NCI-H1436 (cell line): ENCODE measurements around the gene NPAS2.

Source experiments
- DNase-seq: peaks from one replicate; lab custom pipeline; 2025; lab: John Stamatoyannopoulos, UW

Gene NPAS2, protein sequence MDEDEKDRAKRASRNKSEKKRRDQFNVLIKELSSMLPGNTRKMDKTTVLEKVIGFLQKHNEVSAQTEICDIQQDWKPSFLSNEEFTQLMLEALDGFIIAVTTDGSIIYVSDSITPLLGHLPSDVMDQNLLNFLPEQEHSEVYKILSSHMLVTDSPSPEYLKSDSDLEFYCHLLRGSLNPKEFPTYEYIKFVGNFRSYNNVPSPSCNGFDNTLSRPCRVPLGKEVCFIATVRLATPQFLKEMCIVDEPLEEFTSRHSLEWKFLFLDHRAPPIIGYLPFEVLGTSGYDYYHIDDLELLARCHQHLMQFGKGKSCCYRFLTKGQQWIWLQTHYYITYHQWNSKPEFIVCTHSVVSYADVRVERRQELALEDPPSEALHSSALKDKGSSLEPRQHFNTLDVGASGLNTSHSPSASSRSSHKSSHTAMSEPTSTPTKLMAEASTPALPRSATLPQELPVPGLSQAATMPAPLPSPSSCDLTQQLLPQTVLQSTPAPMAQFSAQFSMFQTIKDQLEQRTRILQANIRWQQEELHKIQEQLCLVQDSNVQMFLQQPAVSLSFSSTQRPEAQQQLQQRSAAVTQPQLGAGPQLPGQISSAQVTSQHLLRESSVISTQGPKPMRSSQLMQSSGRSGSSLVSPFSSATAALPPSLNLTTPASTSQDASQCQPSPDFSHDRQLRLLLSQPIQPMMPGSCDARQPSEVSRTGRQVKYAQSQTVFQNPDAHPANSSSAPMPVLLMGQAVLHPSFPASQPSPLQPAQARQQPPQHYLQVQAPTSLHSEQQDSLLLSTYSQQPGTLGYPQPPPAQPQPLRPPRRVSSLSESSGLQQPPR

DNA sequence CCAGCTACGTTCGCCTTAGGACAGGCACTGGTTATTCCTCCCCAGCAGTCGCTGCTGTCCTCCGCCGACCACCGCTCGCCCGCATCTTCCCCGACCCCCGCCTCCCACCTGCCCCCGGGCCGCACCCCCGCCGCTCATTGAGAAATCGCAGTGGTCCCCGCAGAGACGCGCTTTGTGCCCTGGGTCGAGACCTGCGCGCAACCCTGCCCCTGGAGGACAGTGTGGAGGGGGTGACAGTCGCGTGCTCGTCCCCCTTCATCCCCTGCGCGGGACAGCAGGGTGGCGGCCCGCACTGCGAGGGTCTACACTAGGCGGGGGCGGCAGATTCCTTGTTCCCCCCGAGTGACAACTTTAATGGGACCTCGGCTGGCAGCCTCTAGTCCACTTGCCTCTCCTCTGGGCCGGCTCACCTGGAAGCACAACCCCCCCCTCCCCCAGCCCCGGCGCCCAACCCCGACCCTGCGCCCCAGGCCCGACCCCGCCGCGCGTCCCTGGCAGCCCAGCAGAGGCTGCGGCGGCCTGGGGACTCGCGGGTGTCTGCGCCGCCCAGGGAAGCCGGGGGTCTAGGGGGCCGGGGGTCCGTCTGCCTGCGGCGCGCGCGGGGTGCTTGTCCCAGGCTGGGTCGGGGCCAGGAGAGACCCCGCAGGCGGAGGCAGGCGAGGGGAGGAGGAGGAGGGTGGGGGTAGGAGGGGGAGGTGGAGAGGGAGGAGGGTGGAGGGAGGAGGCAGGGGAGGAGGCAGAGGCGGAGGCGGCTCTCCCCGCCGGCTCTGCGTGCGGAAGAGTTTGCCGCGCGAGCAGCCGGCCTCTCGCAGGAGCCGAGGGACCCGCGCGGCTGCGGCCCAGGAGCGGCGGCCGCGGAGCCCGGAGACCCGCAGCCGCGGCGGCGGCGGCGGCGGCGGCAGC, at the start of gene NPAS2:
Gene NPAS2, plus strand, starts transcription at position 770 of the 903 bp plus-strand sequence. CDS start 84,616 bp downstream, outside the sequence.
- no peak for DNase-seq

DNA sequence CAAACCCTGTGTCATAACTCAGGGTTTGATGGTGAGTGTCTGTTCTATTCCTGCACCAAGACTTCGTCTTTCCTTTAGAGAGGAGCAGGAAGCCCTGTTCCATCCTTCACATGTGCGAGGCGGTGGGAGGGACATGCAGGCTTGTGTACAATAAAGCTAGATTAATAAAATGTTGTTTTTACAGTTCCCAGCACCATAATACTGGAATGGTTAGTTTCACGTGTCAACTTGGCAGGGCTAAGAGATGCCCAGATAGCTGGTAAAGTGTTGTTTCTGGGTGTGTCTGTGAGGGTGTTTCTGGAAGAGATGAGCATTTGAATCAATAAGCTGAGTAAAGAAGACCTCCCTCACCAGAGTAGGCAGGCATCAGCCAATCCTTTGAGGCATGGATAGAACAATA, 48.8 kb upstream of the NPAS2 start:
- no peak for DNase-seq

DNA sequence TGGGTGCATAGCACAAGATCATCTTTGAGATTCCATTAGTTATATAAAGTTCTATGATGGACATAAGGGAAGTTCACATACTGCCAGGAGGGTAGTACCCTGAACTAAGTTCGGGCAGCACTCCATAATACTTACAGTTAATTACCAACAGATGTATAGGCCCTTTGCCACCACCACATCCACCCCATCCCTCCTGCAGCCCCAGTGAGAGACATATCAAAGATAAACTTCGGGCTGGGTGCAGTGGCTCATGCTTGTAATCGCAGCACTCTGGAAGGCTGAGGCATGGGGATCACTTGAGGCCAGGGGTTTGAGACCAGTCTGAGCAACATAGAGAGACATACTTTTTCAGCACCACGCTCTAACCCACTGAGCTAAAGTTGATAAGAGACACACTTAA, 46.4 kb upstream of the NPAS2 start:
- no peak for DNase-seq

DNA sequence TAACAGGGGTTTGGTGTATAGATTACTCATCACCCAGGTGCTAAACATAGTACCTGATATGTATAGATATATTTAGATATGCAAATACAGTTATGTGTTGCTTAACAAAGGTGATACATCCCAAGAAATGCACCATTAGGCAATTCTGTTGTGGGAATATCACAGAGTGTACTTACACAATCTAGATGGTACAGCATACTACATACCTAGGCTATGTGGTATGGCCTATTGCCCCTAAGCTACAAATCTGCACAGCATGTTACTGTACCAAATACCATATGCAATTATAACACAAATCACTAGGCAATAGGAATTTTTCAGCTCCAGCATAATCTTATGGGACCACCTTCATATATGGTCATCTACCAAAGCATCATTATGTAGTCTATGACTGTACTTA, 43.5 kb upstream of the NPAS2 start:
- no peak for DNase-seq

DNA sequence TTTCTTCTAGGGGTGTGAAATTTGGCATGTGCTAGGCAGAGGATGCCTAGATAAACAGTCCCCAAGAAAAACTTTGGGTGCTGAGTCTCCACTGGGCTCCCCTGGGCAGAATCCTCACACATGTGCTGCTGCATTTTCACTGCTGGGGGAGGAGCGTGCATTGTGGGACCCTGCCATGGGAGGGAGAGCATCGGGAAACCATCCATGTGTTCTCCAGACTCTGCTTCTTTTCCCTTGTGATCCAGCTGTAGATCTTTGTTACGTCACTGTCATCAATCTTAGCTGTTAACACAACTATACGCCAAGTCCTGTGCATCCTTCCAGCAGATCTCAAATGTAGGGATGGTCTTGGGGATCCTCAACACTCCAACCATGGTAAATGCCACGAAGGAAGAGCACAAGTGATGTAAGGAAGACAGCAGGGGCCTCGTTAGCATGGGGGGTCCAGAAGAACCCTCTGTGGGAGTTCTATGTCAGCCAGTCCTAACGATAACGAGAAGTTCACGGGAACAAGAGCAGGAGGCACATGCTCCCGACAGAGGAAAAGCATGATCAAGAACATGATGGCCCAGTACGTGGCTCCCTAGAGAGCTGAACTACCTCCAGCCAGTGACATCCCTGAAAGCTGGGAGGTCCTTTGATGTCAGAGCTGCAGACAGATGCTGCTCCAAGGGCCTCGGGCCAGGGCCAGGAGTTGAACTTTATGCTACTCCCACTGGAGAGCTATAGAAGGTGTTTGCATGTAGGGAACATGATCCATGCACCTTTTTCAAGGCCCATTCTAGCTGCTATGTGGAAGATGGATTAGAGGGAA, 41.1 kb upstream of the NPAS2 start:
- no peak for DNase-seq

DNA sequence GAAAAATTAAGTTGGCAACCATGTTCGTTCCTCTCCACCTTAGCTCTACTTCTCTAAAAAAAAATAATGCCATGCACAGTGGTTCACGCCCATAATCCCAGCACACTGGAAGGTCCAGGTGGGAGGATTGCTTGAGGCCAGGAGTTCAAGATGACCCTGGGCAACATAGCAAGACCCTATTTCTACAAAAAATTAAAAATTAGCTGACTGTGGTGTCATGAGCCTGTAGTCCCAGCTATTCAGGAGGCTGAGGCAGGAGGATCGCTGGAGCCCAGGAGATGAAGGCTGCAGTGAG, 40.1 kb upstream of the NPAS2 start:
- no peak for DNase-seq

DNA sequence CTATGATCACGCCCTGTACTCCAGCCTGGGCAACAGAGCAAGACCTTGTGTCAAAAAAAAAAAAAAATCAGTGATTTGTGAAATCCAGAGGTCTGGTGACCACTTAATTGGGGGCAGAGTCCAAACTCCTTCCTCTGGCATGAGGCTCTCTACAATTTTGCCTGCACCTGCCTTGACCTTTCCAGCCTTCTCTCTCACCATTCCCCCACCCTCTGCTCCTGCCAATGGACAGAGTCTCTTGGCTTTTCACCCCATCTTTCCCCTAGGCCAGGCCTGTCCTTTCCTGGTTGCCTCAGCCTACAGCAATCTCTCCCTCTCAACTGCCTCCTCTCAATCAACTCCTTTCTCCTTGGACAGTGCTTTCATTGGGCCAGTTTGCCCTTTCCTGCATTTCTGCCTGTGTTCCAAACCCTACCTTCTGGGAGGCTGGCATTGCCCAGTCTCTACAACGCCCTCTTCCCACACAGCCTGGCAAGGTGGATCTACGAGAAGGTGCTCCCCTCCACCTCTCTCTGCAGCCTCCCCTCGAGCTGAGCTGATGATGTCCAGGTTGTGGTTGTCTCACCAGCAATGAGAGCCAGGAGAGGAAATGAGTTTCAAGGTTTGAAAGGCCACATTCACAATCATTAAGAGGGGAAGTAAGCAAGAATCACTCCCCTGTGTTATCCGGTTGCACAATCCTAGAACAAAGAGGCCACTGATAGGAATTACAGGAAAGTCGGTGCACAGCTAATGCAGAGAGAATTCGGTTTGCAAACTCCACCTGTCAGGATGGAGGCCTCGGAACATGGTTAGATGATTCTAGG, 39.5 kb upstream of the NPAS2 start:
- no peak for DNase-seq

DNA sequence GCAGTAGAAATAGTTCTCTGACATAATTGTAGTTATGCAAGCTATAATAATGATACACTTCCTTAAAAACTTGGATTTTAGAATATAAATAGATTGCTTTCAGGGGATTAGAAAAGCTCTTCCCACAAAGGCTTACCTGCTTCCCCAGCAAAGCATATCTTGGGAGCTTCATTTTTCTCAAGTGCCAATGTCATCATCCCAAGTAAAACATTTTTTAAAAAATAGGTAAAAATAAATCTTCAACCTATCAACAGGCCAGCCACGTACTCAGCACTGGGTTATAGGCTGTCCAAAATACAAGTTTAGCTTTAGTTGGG, 39.0 kb upstream of the NPAS2 start:
- DNase-seq: no peak

DNA sequence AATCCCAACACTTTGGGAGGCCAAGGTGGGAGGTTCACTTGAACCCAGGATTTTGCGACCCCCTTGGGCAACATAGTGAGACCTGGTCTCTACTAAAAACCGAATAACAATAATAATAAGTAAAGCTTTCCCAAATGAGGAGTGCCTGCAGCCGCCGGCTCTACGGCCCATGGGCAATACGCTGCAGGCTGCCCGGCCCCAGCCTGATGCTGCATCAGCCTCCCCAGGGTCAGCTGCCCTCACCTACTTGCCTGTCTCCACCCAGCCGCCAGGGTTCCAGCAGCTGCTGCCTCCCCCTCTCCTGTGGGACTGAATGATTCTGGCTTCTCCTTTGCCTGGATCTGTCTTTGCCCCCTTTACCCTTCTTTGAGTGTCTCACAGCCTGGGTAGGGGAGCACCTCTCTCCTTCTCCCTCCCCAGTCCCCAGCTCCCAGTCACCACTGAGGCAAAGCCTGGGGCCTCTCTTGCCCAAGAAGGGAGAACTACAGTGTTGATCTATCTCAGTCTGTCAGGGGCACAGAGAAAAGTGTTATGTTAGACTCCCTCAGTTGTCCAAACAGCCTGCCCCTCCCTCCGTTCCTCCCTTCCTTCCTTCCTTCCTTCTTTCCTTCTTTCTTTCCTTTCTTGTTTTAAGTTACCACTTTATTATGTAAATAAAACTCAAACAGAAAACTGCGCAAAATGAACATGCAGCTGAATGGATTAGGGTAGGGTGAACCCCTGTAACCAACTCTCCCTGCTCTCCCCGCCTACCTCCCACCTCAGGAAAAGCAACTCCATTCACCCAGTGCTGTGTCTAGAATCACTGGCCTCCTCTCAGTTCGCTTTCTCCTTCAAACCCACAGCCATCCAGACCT, 38.2 kb upstream of the NPAS2 start:
- DNase-seq: no peak

DNA sequence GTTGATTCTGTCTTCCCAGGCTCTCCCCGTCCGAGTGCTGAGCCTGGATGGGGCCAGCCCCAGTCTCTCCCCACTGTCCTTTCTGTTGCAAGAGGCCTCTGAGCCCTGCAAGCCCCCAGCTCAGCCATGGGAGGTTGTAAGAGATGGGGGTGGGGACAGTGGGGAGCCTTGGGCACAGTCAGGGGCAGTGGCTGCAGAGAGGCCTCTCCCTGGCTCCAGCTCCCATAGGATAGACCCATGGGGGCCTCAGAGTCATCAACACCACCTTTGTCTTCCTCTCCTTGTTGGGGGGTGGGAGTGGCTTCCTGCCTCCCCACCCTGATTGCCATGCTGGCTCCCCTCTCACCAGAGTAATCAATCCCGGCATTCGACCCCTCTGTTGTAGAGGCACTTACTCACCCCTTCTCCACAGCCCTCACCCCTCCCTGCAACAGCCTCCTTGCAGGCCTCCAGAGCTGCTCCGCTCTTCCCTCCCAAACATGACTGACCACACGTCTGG, 37.5 kb upstream of the NPAS2 start:
- no peak for DNase-seq

DNA sequence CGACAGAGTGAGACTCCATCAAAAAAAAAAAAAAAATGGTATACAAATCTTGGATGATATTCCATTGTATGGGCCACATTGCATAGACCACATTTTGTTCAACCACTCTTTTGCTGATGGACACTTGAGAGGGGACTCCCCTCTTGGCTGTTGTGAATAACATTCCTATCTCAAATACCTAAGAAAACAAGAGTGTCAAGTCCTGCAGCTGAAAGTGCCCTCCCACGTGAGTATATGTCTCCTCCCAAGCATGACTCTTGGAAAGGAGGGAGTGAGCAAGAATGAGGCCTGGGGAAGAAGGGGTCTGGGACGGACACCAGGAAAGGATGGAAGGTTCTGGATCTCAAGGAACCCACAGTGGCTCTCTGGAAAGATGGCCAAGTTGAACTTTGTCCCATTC, 36.0 kb upstream of the NPAS2 start:
- no peak for DNase-seq

DNA sequence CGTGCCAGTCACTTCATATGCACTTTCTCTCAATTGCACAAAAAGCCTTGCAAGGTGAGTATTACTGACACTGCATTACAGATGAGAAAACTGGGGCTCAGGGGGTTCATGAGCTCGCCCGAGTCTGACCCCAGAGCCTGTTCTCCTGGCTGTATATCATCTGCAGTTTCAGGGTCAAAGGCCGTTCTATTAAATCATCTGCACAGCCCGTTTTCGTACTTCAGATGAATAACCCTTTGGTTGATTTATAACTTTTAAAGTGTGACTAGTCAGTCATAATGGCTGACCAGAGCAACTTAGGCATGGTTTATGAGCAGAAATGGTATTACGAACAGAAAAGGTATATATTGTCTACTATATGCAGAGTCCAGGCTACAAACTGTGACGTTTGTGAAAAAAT, 35.3 kb upstream of the NPAS2 start:
- DNase-seq: no peak

DNA sequence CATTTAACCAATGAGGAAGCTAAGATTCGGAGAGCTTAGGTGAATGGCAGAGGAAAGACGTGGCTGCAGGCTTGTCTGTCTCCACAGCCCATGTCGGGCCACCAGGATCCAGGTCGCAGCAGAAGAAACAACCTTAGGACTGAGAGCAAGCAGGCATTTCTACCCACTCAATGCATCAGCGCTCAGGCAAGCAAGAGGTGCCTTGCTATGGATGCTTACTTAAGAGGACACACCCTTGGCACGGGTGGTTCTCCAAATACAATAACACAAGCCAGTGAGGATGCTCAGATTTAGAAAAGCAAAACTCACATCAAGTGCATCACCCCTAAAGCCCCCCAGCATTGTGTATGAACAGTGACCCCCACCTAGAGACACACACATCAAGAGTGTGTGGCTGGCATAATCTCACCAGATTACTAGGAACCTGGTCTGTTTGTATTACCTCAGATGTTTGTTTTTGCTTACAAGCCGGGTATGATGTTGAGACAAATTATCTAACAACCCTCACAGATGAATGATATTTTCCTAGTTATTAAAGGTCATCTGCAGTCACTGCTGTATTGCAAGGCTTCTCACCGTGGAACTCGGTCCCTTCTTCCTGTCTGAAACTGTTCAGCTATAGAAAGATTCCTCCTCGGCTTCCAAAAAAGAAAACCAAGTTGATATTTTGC, 34.2 kb upstream of the NPAS2 start:
- no peak for DNase-seq

DNA sequence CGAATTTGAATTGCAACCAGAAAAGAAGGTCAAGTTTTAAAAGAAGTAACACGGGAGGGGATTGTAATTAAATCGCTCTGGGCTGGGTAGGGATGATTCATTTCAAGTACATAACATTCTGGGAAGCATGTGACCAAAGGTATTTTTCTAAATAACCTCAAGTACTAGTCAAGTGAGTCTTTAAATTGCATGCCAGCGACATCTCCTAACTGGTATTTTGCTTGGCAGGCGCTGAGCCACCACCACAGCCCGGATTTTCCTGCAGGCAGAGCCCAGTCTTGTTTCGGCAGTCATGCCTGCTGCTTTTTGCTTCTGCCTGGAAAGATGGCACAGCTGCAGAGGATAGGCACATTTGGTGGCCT, 33.7 kb upstream of the NPAS2 start:
- no peak for DNase-seq

DNA sequence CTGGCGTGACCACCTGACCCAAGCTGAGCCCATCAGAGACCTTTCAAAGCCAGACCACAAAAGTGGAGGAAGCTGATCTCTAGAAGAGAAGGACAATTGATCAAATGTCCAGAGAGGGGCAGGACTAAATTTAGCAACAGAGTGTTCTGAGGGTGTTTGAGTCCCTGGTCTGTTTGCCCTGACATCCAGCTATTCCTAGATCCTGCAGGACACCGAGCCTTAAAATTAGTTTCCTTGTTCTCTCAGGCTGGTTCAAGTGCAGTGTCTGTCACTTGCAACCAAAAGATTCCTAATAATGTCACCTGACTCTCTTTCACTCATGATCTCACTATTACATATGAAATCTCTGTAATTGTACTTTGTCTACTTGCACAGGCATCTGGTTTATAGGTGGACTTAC, 33.0 kb upstream of the NPAS2 start:
- no peak for DNase-seq

DNA sequence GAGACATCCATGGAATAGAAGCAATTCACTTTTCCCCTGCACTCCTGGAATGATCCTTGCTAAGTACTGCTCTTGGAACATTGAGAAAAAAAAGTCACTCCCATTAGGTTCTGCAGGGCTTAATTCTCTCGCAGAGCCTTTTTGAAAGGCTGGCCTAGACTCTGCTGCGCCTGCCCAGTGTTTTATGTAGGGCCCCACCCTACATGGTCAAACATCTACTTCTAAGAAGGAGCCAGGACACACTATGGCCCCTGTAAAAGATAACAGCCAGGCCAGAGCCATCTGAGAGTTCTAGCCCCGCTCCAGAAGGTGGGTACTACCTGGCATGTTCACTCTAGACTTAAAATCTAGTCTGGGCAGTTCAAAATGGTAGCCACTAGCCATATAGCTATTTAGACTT, 30.6 kb upstream of the NPAS2 start:
- DNase-seq: no peak

DNA sequence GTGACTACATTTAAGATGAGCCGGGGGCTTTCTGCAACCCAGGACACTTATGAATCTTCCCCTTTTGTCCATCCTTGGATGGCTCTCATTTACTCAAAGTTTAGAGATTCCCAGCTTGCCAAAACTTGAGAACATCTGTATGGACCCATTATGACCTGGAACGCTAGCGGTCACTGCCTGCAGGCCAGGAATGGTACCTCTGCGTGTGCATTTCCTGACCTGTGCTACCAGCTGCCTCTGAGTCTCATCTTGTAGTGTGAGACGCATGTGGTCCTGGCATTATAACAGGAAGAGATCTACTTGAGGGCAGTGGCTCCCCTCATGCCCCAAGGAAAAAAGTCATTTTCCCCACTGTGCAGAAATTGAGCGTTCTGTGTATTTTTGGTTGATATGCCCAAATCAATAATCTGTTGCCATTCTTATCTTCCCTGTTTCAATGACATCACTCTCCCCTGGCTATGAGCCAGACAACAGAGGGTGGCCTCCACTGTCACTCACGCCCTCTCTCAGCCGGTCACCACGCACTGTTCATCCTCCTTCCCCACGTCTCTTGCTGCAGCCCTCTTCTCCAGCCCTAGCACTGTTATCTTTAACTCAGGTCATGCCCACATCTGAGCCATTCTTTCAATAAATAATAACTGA, 28.5 kb upstream of the NPAS2 start:
- DNase-seq: no peak

DNA sequence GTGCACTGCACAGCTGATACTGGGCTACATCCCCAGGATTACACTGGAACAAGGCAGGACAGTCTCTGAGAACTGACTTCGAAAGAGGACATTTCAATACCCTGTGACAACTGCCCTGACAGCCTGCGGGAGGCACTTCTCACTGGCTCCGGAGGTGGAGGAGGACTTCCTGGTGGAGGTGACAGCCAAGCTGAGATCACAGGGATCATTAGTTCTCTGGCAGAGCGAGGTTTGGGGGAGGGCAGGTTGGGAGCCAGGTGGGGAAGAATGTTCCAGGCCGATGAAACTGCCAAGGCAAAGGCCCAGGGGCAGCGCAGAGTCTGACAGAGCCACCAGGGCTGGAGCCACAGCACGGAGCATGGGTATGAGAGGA, 28.0 kb upstream of the NPAS2 start:
- no peak for DNase-seq

DNA sequence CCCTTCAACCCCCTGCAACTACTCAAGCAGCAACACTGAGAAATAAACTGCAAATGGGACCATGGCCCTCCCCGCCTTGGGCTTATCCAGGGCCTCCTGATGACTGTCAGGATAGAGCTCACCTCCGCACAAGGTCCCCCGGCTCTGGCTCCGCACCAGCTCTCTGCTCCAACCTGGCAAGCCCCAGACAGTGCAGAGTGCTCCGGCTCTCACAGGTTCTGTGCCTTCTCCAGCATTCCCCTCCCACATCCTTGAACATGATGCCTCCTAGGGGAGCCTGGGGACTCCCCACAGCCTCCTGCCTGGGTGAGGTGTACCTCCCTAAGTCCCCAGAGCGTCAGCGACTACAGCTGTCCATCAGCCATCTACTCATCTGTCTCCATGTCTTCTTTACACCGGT, 26.7 kb upstream of the NPAS2 start:
- no peak for DNase-seq
